ENCODE results near the gene RAP2B.

DNA sequence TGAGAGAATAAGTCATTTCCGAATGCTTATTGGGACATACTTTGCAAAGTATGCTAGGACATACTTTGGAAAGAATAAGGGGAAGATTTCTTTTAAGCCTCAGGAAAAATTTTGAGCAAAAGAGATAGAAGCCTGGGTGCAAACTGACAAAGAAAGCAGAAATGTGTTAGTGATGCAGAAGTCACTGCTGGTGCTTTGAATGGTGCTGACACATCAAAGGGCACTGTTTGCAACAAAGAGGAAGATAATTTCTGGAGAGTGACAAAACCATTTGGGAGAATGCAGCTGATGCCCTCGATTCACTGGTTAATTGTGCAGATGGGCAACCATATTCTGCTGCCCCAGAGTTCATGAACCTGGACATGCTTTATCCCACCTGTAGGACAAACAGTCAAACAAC is 11.0 kb upstream of the RAP2B start:
- TF ChIP-seq POLR2A (IDR thresholded peaks at IDR 0.05; ENCODE audit: low read length): no peak
- TF ChIP-seq GATA1 (IDR thresholded peaks at IDR 0.05; ENCODE audit: low read depth, low read length): no peak

Measured in erythroblast (primary cell).